Activated CD8-positive, alpha-beta T cell treated with anti-CD3 and anti-CD28 coated beads, Interleukin-2, amount 10 ng/mL, durations not matched to agents 7 days and 5 days (primary cell): ENCODE results near the gene RDX. TPM values are rescaled to one million over a fixed set of nuclear protein-coding genes. Genes with fewer than 3 reads are reported as not detected.

Experiments used
- ATAC-seq: fragments of 150-1000 bp; cut with Tn5 transposase; one replicate; pipeline ENCODE4 v1.10.0; 2021; ENCODE audit warnings: moderate library complexity
- CTCF ChIA-PET: fragments of 350-600 bp; sonication (Branson Sonifier 250); formaldehyde crosslinking; loops from one replicate; lab custom pipeline; 2021; ENCODE audit warnings: antibody characterized with exemption; lab: Charles Lee
- POLR2A ChIA-PET: fragments of 350-600 bp; sonication (Branson Sonifier 250); formaldehyde crosslinking; loops from one replicate; lab custom pipeline; 2021; ENCODE audit warnings: antibody characterized with exemption; lab: Charles Lee
- DNase-seq: peaks from one replicate; pipeline ENCODE4 v3.0.0-alpha.2; 2020
- H3K27ac Mint-ChIP-seq: one replicate; pipeline ENCODE4 v1.8.0; 2021; ENCODE audit warnings: mild to moderate bottlenecking, mixed read lengths
- H3K27me3 Mint-ChIP-seq: one replicate; pipeline ENCODE4 v1.8.0; 2021; ENCODE audit warnings: low read depth, mixed read lengths
- H3K36me3 Mint-ChIP-seq: one replicate; pipeline ENCODE4 v1.8.0; 2021; ENCODE audit warnings: low read depth, mixed read lengths
- H3K4me1 Mint-ChIP-seq: one replicate; pipeline ENCODE4 v1.8.0; 2021; ENCODE audit warnings: low read depth, mixed read lengths
- H3K4me3 Mint-ChIP-seq: one replicate; pipeline ENCODE4 v1.8.0; 2021; ENCODE audit warnings: mild to moderate bottlenecking, mixed read lengths
- H3K9me3 Mint-ChIP-seq: one replicate; pipeline ENCODE4 v1.8.0; 2022; ENCODE audit warnings: mixed read lengths; ENCODE audit not compliant: insufficient read depth
- total RNA-seq, 2 experiments: library from RNA; stranded (reverse); gene quantifications; one replicate each; pipeline ENCODE4 v1.2.3, GENCODE V29; 2021

Gene RDX
- total RNA-seq, 2 experiments from 2014 or later: 37.9 to 39.6 TPM

DNA sequence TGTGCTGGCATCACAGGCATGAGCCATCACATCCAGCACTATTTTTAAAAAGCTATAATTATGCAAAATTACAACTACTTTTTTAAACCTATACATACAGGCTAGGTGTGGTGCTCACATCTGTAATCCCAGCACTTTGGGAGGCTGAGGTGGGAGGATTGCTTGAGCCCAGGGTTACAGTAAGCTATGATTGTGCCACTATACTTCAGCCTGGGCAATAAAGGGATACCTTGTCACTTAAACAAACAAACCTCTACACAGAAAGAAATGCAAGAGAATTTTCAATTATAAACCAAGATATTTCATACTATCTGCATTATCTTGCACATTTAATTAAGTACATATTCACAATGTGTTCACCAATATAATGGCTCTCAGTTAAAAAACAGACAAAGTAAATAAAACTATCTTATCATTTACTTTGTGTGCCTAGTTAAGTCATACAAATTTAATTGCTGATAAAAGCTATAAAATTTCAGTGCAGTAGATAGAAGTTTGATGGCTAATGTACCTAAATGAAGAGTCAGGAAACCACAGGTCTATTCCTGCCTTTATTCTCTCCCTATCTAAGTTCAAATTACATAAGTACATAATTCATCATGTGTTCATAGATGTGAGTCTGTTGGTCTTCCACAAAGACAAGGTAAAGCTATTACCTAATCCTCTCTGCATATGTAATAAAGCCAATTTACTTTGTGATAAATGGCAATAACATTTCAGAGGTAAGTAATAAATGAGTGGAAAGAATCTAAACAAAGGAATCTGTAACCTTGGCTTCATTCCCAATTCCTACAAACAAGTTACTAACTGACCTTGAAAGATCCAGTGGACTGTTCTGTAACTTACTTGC lies 9.0 kb upstream of the RDX start:
- Mint-ChIP-seq H3K4me1 (no peaks in the 10 kb centered on the region), H3K4me3 (no peak overlapping the region), H3K27me3 (peaks cover 2% of the 10 kb centered on the region), H3K27ac (no peak overlapping the region), H3K36me3 (no peaks in the 10 kb centered on the region), H3K9me3 (no peaks in the 10 kb centered on the region)
- no peak for DNase-seq
- ATAC-seq: no peak
- POLR2A ChIA-PET: no interaction called here
- CTCF ChIA-PET: interaction anchor here (0.9 to 1.3 kb wide), 2 partner anchors 104 to 130 kb away, joined by 3 read pairs; no protein-coding TSS in a partner anchor

GRCh38 chr11:110303414-110303826 lies 7.0 kb upstream of the RDX start:
- H3K36me3 Mint-ChIP-seq: no peaks in the 10 kb centered on the region
- DNase-seq (no peak), ATAC-seq (no peak)
- H3K27ac Mint-ChIP-seq: no peak overlapping the region
- H3K27me3 Mint-ChIP-seq: peaks cover 2% of the 10 kb centered on the region
- ChIA-PET POLR2A (no interaction called here), CTCF (no interaction called here)
- no peaks in the 10 kb centered on the region for H3K9me3 Mint-ChIP-seq
- H3K4me3 Mint-ChIP-seq: no peak overlapping the region
- H3K4me1 Mint-ChIP-seq: peaks cover 3% of the 10 kb centered on the region

- Mint-ChIP-seq H3K36me3 (no peaks in the 10 kb centered on the region), H3K4me1 (peaks cover 13% of the 10 kb centered on the region), H3K27ac (no peak overlapping the region), H3K4me3 (no peak overlapping the region), H3K27me3 (peaks cover 2% of the 10 kb centered on the region), H3K9me3 (no peaks in the 10 kb centered on the region)
- DNase-seq (no peak), ATAC-seq (no peak)
- ChIA-PET POLR2A (no interaction called here), CTCF (no interaction called here)
These were observed 5.2 kb upstream of the RDX start for GRCh38 chr11:110301577-110301976.

DNA sequence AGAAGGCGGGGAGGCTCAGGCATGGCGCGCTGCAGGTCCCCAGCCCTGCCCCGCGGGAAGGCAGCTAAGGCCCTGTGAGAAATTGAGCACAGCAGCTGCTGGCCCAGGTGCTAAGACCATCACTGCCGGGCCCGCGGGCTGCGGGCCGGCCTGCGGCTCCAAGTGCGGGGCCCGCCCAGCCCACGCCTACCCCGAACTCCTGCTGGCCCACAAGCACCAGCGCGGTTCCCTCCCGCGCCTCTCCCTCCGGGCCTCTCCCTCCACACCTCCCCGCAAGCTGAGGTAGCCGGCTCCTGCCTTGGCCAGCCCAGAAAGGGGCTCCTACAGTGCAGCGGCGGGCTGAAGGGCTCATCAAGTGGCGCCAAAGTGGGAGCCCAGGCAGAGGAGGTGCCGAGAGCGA lies 4.6 kb upstream of the RDX start:
- POLR2A ChIA-PET: interaction anchor here (0.6 kb wide), 1 partner anchor 8 kb away, joined by 3 read pairs; no protein-coding TSS in a partner anchor

GRCh38 chr11:110299006-110299785 lies 2.8 kb upstream of the RDX start:
- CTCF ChIA-PET: interaction anchor here (0.9 to 1.9 kb wide), 2 partner anchors 11 to 98 kb away, joined by 3 to 5 read pairs; no protein-coding TSS in a partner anchor
- Mint-ChIP-seq H3K4me3 (no peak overlapping the region), H3K27me3 (peaks cover 2% of the 10 kb centered on the region), H3K27ac (no peak overlapping the region), H3K36me3 (peaks cover 7% of the 10 kb centered on the region), H3K4me1 (peaks cover 22% of the 10 kb centered on the region), H3K9me3 (no peaks in the 10 kb centered on the region)
- DNase-seq (no peak), ATAC-seq (no peak)
- POLR2A ChIA-PET: no interaction called here

More for the DNA sequence above, 4.6 kb upstream of the RDX start:
- Mint-ChIP-seq H3K36me3 (no peaks in the 10 kb centered on the region), H3K27me3 (peaks cover 2% of the 10 kb centered on the region), H3K4me3 (no peak overlapping the region), H3K27ac (no peak overlapping the region), H3K4me1 (peaks cover 13% of the 10 kb centered on the region), H3K9me3 (no peaks in the 10 kb centered on the region)
- CTCF ChIA-PET: no interaction called here
- DNase-seq: no peak
- no peak for ATAC-seq

GRCh38 chr11:110298301-110298765 lies 1.9 kb upstream of the RDX start:
- no peaks in the 10 kb centered on the region for H3K27me3 Mint-ChIP-seq
- peaks cover 31% of the 10 kb centered on the region for H3K4me1 Mint-ChIP-seq
- ATAC-seq: no peak
- H3K36me3 Mint-ChIP-seq: peaks cover 13% of the 10 kb centered on the region
- DNase-seq: no peak
- CTCF ChIA-PET: interaction anchor here (1.9 kb wide), 1 partner anchor 97 kb away, joined by 5 read pairs; no protein-coding TSS in a partner anchor
- POLR2A ChIA-PET: interaction anchor here (0.5 kb wide), 1 partner anchor 1112 kb away, joined by 3 read pairs; no protein-coding TSS in a partner anchor
- H3K4me3 Mint-ChIP-seq: no peak overlapping the region
- no peaks in the 10 kb centered on the region for H3K9me3 Mint-ChIP-seq
- H3K27ac Mint-ChIP-seq: no peak overlapping the region

DNA sequence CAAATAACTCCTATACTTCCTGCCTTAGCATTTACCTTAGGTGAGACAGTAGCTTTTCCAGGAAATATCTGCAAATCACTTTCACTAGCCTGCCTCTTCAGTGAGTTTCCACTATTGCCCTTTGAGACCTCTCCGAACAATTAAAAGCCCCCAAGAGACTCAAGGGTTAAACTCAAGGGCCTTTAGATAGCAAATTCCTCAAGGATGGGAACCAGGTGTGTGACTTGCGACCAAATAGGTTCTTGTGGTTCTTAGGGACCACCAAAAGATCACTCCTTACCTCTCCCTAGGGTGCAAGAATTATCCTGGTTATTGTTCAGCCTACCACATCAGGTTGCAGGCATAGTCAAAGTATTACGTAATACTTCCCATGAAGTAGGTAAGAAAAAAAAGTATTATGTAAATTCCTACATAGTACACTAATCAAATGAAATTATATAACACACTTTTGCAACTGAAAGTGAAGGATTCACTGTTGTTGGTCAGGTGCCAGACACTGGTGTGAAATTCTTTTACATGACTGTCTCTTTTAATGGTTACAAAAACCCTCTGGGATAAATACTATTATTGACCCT lies 1.4 kb upstream of the RDX start:
- no peaks in the 10 kb centered on the region for H3K9me3 Mint-ChIP-seq
- H3K27ac Mint-ChIP-seq: no peak overlapping the region
- ATAC-seq (no peak), DNase-seq (no peak)
- peaks cover 35% of the 10 kb centered on the region for H3K4me1 Mint-ChIP-seq
- CTCF ChIA-PET: interaction anchor here (1.9 kb wide), 1 partner anchor 97 kb away, joined by 5 read pairs; no protein-coding TSS in a partner anchor
- H3K27me3 Mint-ChIP-seq: no peaks in the 10 kb centered on the region
- H3K4me3 Mint-ChIP-seq: peak overlapping the region; percentile 65
- peaks cover 14% of the 10 kb centered on the region for H3K36me3 Mint-ChIP-seq
- POLR2A ChIA-PET: interaction anchor here (0.5 kb wide), 1 partner anchor 1112 kb away, joined by 3 read pairs; no protein-coding TSS in a partner anchor

- no peaks in the 10 kb centered on the region for H3K27me3 Mint-ChIP-seq
- H3K4me3 Mint-ChIP-seq: peak overlapping the region; percentile 65
- CTCF ChIA-PET: interaction anchor here (1.9 kb wide), 1 partner anchor 96 kb away, joined by 5 read pairs; no protein-coding TSS in a partner anchor
- H3K27ac Mint-ChIP-seq: no peak overlapping the region
- H3K4me1 Mint-ChIP-seq: peaks cover 35% of the 10 kb centered on the region
- POLR2A ChIA-PET: interaction anchor here (1.3 to 2.0 kb wide), 2 partner anchors 32 to 51 kb away, joined by 3 to 12 read pairs; no protein-coding TSS in a partner anchor
- ATAC-seq (no peak), DNase-seq (no peak)
- peaks cover 14% of the 10 kb centered on the region for H3K36me3 Mint-ChIP-seq
- H3K9me3 Mint-ChIP-seq: no peaks in the 10 kb centered on the region
These were observed 787 bp upstream of the RDX start for GRCh38 chr11:110297076-110297725.

GRCh38 chr11:110295531-110296225 lies 736 bp downstream of the RDX start:
- peaks cover 21% of the 10 kb centered on the region for H3K36me3 Mint-ChIP-seq
- POLR2A ChIA-PET: interaction anchor here (0.8 to 2.0 kb wide), 4 partner anchors 11 to 68 kb away, joined by 3 to 12 read pairs (median 3); no protein-coding TSS in a partner anchor
- CTCF ChIA-PET: no interaction called here
- H3K4me3 Mint-ChIP-seq: peak overlapping the region; percentile 91
- H3K27me3 Mint-ChIP-seq: no peaks in the 10 kb centered on the region
- DNase-seq (peak; percentile 73), ATAC-seq (peak; percentile 76)
- peaks cover 44% of the 10 kb centered on the region for H3K4me1 Mint-ChIP-seq
- peak overlapping the region; percentile 80 for H3K27ac Mint-ChIP-seq
- H3K9me3 Mint-ChIP-seq: no peaks in the 10 kb centered on the region

DNA sequence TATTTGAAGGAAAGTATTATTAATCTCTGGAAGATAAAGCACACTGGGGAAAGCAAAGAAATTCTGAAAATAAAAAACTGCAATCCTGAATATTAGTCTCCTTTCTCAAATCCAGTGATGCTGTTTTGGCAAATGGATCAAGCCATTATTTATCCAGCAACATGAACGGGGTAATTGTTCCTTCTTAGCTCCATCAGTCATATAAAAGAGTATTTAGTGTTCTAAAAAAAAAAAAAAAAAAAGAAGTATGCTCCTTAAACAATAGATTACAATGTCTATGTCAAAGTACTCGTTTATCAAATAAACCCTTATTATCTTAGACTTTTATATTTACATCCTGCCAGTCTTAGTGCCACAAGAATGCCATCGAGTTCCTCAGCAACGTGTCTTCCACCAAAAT lies 1.3 kb downstream of the RDX start:
- ChIA-PET POLR2A (interaction anchor here (0.8 to 2.0 kb wide), 2 partner anchors 53 to 68 kb away, joined by 3 to 12 read pairs; no protein-coding TSS in a partner anchor), CTCF (no interaction called here)
- no peak for DNase-seq
- peak overlapping the region; percentile 91 for H3K4me3 Mint-ChIP-seq
- H3K27me3 Mint-ChIP-seq: no peaks in the 10 kb centered on the region
- peaks cover 21% of the 10 kb centered on the region for H3K36me3 Mint-ChIP-seq
- no peak overlapping the region for H3K27ac Mint-ChIP-seq
- H3K9me3 Mint-ChIP-seq: no peaks in the 10 kb centered on the region
- H3K4me1 Mint-ChIP-seq: peaks cover 42% of the 10 kb centered on the region
- ATAC-seq: no peak
